GM04503 (cell line): ENCODE measurements around the gene PAPPA2.
"Not testable (repeated sequence)": the region's sequence is repeated elsewhere in the genome, so short reads cannot be mapped to it uniquely, and the experiment has no call there.

Experiments used
- DNase-seq: peaks from one replicate; pipeline ENCODE4 v3.0.0-alpha.2; 2012; ENCODE audit warnings: low read depth

PAPPA2 gene

GRCh38 chr1:176604461-176604860 lies 141.5 kb downstream of the PAPPA2 start:
- no peak for DNase-seq

DNA sequence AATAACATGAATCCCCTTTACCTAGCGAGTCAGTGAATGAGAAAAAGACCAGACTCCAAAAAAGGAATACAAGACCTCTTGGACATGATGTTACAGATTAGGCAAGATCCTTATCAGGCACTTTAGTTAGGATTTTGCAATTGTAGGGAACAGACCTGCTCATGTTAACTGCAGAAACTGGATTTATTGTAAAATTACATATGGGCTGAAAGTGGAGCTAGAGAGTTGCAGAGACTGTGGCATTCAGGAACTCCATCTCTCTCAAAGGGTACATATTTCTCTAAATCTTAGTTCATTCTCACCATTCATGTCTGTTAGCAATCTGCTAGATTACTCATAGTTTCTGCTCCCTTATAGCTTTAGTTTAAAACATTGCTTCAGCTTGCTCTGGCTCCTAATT lies 142.2 kb downstream of the PAPPA2 start:
- DNase-seq, result no peak

DNA sequence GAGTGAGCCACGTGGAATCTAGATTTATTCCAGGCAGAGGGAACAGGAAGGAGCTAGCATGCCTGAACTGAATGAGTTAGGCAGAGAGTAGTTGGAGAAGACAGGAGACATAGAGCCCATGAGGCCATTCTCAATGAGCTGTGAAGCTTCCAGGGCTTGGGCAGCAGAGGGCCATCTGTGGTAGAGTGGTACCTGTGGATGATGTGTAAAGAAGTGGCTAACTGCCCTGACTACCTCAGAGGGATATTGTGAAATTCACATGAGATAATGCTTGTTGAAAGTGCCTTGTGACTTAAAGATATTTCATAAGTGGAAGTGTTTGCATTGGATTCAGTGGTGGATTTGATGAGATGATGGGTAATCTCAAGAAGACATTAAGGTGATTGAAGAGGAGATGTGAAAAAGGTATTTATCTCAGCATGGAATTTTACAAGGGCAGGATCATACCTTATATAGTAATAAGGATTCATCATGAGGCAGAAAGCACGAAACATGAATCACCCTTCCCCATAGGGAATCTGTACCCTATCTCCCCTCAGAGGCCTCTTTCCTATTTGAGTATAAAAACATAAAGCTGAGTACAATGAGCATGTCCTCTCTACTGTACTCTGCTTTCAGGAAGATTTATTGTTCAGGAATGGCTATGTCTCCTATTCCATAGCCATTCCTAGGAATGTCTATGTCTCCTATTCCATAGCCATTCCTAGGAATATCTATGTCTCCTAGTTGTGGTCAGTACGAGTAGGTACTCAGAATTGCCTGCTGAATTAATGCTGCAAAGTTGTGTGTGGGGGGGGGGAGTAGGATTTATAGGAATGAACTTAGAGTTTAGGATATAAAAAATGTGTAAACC lies 146.8 kb downstream of the PAPPA2 start:
- no peak for DNase-seq

DNA sequence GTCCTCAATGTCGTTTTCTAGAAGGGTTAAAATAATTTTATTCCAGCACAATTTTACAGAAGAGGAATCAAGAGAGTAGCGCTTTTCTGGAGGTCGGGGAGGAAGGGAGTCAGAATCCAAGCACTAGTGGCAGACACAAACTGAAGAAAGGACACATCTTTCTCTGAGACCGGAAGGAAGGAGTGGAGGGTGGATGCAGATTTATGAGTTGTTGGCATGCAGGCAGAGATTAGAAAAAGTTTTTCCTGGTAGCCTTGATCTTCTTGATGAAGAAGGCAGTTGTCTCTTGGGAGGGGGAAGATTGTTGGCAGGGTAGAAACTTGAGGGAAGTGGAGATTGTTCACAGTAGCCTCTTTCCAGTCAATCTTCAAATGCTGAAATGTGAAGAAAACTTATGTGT lies 149.8 kb downstream of the PAPPA2 start:
- DNase-seq, result no peak

- DNase-seq, result peak; percentile 24
Measured at GRCh38 chr1:176617881-176618280, 154.9 kb downstream of the PAPPA2 start.

DNA sequence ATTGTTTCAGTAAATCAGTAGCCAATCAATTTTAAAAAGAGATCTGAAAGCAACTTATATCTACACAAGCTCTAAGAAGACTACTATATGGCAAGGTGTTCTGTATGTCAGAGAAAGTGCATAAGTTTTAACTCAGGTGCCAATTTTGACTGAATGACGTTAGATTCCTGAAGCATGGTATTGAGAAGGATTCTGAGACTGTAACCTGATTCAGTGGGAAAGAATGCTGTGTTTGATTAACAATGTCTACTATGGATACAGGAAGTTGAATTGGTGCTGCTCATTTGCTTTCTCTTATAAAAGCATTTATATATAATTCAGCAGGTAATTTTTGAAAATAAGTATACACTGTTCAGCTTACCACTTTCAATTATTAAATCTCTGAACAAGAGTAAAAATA lies 156.3 kb downstream of the PAPPA2 start:
- DNase-seq, result no peak

GRCh38 chr1:176625365-176625764 lies 162.4 kb downstream of the PAPPA2 start:
- no peak for DNase-seq

GRCh38 chr1:176626572-176627061 lies 163.6 kb downstream of the PAPPA2 start:
- DNase-seq, result no peak

- no peak for DNase-seq
Measured at GRCh38 chr1:176628775-176629174, 165.8 kb downstream of the PAPPA2 start.

DNA sequence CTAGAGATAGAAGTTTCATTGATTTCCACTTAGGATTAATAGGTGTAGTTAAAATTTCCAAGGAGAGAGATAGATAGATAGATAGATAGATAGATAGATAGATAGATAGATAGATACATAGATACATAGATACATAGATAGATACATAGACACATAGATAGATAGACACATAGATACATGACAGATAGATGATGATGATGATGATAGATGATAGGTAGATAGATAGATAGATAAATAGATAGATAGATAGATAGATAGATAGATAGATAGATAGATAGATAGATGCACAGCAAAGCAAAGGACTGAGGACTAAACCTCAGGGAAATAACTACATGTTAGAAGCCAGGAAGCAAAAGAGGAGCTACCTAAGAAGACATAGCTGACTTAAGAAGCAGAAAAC lies 171.8 kb downstream of the PAPPA2 start:
- not testable (repeated sequence) for DNase-seq

- DNase-seq, result no peak
Measured at GRCh38 chr1:176638713-176639526, 175.9 kb downstream of the PAPPA2 start.

GRCh38 chr1:176643536-176643935 lies 180.6 kb downstream of the PAPPA2 start:
- DNase-seq, result peak; percentile 16

GRCh38 chr1:176648556-176648955 lies 185.6 kb downstream of the PAPPA2 start:
- DNase-seq, result no peak

GRCh38 chr1:176656257-176656995 lies 193.5 kb downstream of the PAPPA2 start:
- DNase-seq, result peak; percentile 93

DNA sequence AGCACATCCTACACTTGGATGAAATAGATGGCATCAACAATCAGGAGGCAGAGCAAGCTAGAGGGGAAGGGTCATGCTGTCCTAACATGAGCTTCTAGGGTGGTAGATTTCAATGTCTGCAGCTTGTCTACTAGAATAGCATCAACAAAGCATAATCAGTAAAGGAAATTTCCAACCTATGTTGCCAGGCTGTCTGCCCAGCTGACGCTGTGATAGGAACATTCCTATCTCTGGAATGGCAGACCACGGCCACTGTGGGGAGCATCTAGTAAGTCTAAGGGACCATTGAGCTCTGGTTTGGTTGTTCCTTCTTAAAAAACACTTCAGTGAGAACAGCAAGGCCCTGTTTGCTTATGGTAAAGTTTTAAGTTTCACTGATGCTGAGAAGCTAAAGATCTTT lies 206.8 kb downstream of the PAPPA2 start:
- no peak for DNase-seq

- DNase-seq, result no peak
Measured at GRCh38 chr1:176670853-176671252, 207.9 kb downstream of the PAPPA2 start.

DNA sequence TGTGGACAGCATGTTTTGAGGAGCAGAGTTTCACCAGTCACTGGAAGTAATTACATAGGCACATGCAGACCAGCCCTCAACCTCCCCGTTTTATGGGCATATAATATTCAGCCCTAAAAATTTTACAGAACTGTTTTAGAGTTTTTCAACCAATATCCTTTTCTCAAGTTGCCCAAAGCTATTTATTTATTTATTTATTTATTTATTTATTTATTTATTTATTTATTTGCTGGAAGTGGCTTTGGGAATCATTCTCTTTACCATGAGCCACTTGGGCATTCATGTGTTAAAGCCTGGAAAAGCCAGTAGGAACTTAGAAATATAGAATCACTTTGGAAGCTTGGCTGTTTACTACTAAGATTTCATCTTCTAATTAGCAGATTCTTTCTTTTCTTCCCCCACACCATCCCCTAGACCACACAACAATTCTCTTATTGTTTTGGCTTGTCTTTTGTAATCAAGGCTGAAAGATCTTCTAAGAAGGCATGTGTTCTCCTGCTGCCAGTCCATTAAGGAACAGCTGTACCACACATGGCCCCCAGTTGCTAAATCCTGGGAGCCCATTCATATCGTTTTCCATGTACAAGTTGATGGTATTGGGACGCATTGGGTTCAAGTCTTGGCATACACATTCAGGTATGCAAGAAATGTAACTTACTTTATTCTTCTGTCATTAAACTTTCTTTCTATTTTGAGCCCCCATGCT lies 220.0 kb downstream of the PAPPA2 start:
- no peak for DNase-seq

GRCh38 chr1:176691251-176692228 lies 228.6 kb downstream of the PAPPA2 start:
- DNase-seq, result peak; percentile 11

GRCh38 chr1:176692431-176692830 lies 229.5 kb downstream of the PAPPA2 start:
- no peak for DNase-seq

DNA sequence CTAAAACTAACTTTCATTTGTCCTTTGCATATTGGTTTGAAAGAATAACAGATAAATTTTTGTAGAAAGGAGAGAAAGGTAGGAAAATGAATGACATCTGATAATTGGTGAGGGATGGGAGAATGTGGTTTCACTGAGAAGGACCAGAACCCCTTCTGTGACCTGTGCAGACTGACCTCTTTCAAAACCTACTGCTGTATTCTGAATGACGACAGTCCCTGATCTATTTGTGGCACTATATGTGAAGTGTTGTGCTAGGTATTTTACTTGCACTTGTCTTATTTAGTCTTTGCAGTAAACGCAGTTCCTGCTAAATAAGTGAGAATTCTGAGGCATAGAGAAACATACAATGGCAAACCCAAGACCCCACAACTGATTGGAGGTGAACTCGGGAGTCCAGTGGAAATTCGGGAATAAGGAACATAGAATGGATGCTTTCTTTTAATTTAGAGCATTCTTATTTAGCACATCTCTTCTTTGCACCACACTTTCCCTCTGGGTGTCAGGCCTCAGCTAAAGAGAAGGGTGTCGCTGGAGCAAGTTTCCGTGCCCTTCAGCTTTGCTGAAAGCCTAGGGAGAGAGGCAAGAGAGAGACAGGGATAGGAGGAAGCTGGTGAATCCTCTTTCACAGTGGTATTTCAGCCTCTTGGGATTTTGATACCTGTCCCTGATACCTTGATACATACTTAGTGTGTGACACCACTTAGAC lies 230.2 kb downstream of the PAPPA2 start:
- no peak for DNase-seq
